HUES64 (cell line): ENCODE results near the gene DNAJC5.

ENCODE experiments used
- H3K27ac ChIP-seq: 2 replicates; pipeline ENCODE4 v1.7.0; 2013; ENCODE audit warnings: low read depth, low read length, inconsistent platforms
- H3K27me3 ChIP-seq: 2 replicates; pipeline ENCODE4 v1.6.1; 2013; ENCODE audit warnings: mild to moderate bottlenecking, low read length; ENCODE audit not compliant: insufficient read depth
- H3K36me3 ChIP-seq: 2 replicates; pipeline ENCODE4 v1.6.1; 2013; ENCODE audit warnings: mild to moderate bottlenecking, low read length; ENCODE audit not compliant: insufficient read depth
- H3K4me1 ChIP-seq: 2 replicates; pipeline ENCODE4 v1.6.1; 2013; ENCODE audit warnings: mild to moderate bottlenecking, low read length, moderate library complexity; ENCODE audit not compliant: insufficient read depth
- H3K4me3 ChIP-seq: 2 replicates; pipeline ENCODE4 v1.5.1; 2013; ENCODE audit warnings: mild to moderate bottlenecking, low read length, moderate library complexity
- H3K9ac ChIP-seq: 2 replicates; pipeline ENCODE4 v1.6.1; 2013; ENCODE audit warnings: mild to moderate bottlenecking, low read depth, low read length
- H3K9me3 ChIP-seq: 2 replicates; pipeline ENCODE4 v1.6.1; 2013; ENCODE audit warnings: low read depth, low read length; ENCODE audit not compliant: insufficient read depth
- WGBS: fragments of 150-250, 120-280 bp; methylation state at CpG from one replicate; pipeline ENCODE4 v1.1.7; 2013; ENCODE audit warnings: missing lambda C conversion rate; 5-methylcytosine and 5-hydroxymethylcytosine counted together

The DNAJC5 gene

GRCh38 chr20:63889241-63890200 is 5.4 kb upstream of the DNAJC5 start:
- H3K36me3 ChIP-seq = peaks cover 56% of the 10 kb centered on the region
- no peak overlapping the region for H3K4me3 ChIP-seq
- 95% methylated on average over 25 of the region's 25 CpGs for WGBS
- H3K9me3 ChIP-seq = no peaks in the 10 kb centered on the region
- no peak overlapping the region for H3K27ac ChIP-seq
- H3K27me3 ChIP-seq = no peaks in the 10 kb centered on the region
- H3K4me1 ChIP-seq = no peaks in the 10 kb centered on the region
- H3K9ac ChIP-seq = no peak overlapping the region

GRCh38 chr20:63890201-63890576 is 4.7 kb upstream of the DNAJC5 start:
- Histone ChIP-seq H3K9ac (no peak overlapping the region), H3K9me3 (no peaks in the 10 kb centered on the region), H3K27ac (no peak overlapping the region), H3K4me1 (no peaks in the 10 kb centered on the region), H3K36me3 (peaks cover 50% of the 10 kb centered on the region), H3K27me3 (no peaks in the 10 kb centered on the region), H3K4me3 (no peak overlapping the region)
- WGBS = 96% methylated on average over 7 of the region's 7 CpGs

GRCh38 chr20:63890616-63891015 is 4.3 kb upstream of the DNAJC5 start:
- Histone ChIP-seq H3K27ac (no peak overlapping the region), H3K9ac (no peak overlapping the region)
- 95% methylated on average over 7 of the region's 7 CpGs for WGBS

GRCh38 chr20:63891061-63892002 is 3.6 kb upstream of the DNAJC5 start:
- peaks cover 6% of the 10 kb centered on the region; the same call in 1 of the 2 replicates for H3K4me1 ChIP-seq
- 94% methylated on average over 29 of the region's 29 CpGs for WGBS

More at GRCh38 chr20:63890616-63891015, 4.3 kb upstream of the DNAJC5 start:
- Histone ChIP-seq H3K27me3 (no peaks in the 10 kb centered on the region), H3K36me3 (peaks cover 45% of the 10 kb centered on the region), H3K9me3 (no peaks in the 10 kb centered on the region), H3K4me3 (no peak overlapping the region), H3K4me1 (no peaks in the 10 kb centered on the region)

GRCh38 chr20:63892402-63892801 is 2.5 kb upstream of the DNAJC5 start:
- H3K36me3 ChIP-seq = peaks cover 34% of the 10 kb centered on the region
- 92% methylated on average over 7 of the region's 7 CpGs for WGBS
- H3K27ac ChIP-seq = no peak overlapping the region
- no peak overlapping the region for H3K9ac ChIP-seq
- peaks cover 10% of the 10 kb centered on the region; the same call in 1 of the 2 replicates for H3K4me1 ChIP-seq
- no peak overlapping the region for H3K4me3 ChIP-seq
- no peaks in the 10 kb centered on the region for H3K27me3 ChIP-seq
- H3K9me3 ChIP-seq = no peaks in the 10 kb centered on the region

More at GRCh38 chr20:63891061-63892002, 3.6 kb upstream of the DNAJC5 start:
- no peak overlapping the region for H3K4me3 ChIP-seq
- no peaks in the 10 kb centered on the region for H3K27me3 ChIP-seq
- no peak overlapping the region for H3K9ac ChIP-seq
- H3K27ac ChIP-seq = no peak overlapping the region
- H3K9me3 ChIP-seq = no peaks in the 10 kb centered on the region
- peaks cover 41% of the 10 kb centered on the region for H3K36me3 ChIP-seq

- Histone ChIP-seq H3K4me3 (peak overlapping the region; percentile 76), H3K27me3 (no peaks in the 10 kb centered on the region), H3K9me3 (no peaks in the 10 kb centered on the region), H3K27ac (no peak overlapping the region), H3K9ac (no peak overlapping the region), H3K36me3 (peaks cover 25% of the 10 kb centered on the region), H3K4me1 (peaks cover 10% of the 10 kb centered on the region; the same call in 1 of the 2 replicates)
- 38% methylated on average over 6 of the region's 6 CpGs for WGBS
Measured at GRCh38 chr20:63893999-63894357, 948 bp upstream of the DNAJC5 start.

- H3K36me3 ChIP-seq = peaks cover 11% of the 10 kb centered on the region
- peaks cover 10% of the 10 kb centered on the region; the same call in 1 of the 2 replicates for H3K4me1 ChIP-seq
- peak overlapping the region; percentile 72 for H3K9ac ChIP-seq
- no peaks in the 10 kb centered on the region for H3K9me3 ChIP-seq
- H3K27ac ChIP-seq = no peak overlapping the region
- H3K4me3 ChIP-seq = peak overlapping the region; percentile 83
- WGBS = under 1% methylated on average over 83 of the region's 87 CpGs
- H3K27me3 ChIP-seq = no peaks in the 10 kb centered on the region
Measured at GRCh38 chr20:63895202-63895951, 451 bp downstream of the DNAJC5 start.

GRCh38 chr20:63895952-63896263 is 982 bp downstream of the DNAJC5 start:
- no peaks in the 10 kb centered on the region for H3K9me3 ChIP-seq
- H3K27me3 ChIP-seq = no peaks in the 10 kb centered on the region
- H3K27ac ChIP-seq = no peak overlapping the region
- H3K4me1 ChIP-seq = peaks cover 10% of the 10 kb centered on the region; the same call in 1 of the 2 replicates
- peak overlapping the region; percentile 72 for H3K9ac ChIP-seq
- 28% methylated on average over 5 of the region's 5 CpGs for WGBS
- H3K36me3 ChIP-seq = peaks cover 6% of the 10 kb centered on the region; the same call in 1 of the 2 replicates
- peak overlapping the region; percentile 83 for H3K4me3 ChIP-seq

GRCh38 chr20:63896264-63897105 is 1.6 kb downstream of the DNAJC5 start:
- Histone ChIP-seq H3K4me1 (peaks cover 10% of the 10 kb centered on the region; the same call in 1 of the 2 replicates), H3K9ac (peak overlapping the region; percentile 72; the same call in 1 of the 2 replicates), H3K9me3 (no peaks in the 10 kb centered on the region), H3K36me3 (peaks cover 7% of the 10 kb centered on the region; the same call in 1 of the 2 replicates), H3K4me3 (peak overlapping the region; percentile 83), H3K27me3 (no peaks in the 10 kb centered on the region), H3K27ac (no peak overlapping the region; the same call in 1 of the 2 replicates)
- WGBS = 52% methylated on average over 17 of the region's 18 CpGs
